ENCODE measurements around the gene RAI1.

RAI1 gene

GRCh38 chr17:17711641-17712162 is 30.4 kb downstream of the RAI1 start:
- Mint-ChIP-seq H3K4me1 (peaks cover 36% of the 10 kb centered on the region), H3K27me3 (no peaks in the 10 kb centered on the region), H3K4me3 (no peak overlapping the region), H3K36me3 (ENCODE audit: insufficient read depth) (peaks cover 2% of the 10 kb centered on the region), H3K27ac (ENCODE audit: low read depth) (no peak overlapping the region), H3K9me3 (no peaks in the 10 kb centered on the region)
- DNase-seq (ENCODE audit: low spot score in 2 of 2) (no peak), ATAC-seq (replicated peaks; ENCODE audit: extremely low read depth, poor library complexity, severe bottlenecking) (no peak)

- Mint-ChIP-seq H3K36me3 (ENCODE audit: insufficient read depth) (peaks cover 4% of the 10 kb centered on the region), H3K4me3 (no peak overlapping the region), H3K27ac (ENCODE audit: low read depth) (peak overlapping the region; percentile 40), H3K4me1 (peaks cover 39% of the 10 kb centered on the region), H3K27me3 (no peaks in the 10 kb centered on the region), H3K9me3 (no peaks in the 10 kb centered on the region)
- DNase-seq (ENCODE audit: low spot score in 2 of 2) (no peak), ATAC-seq (replicated peaks; ENCODE audit: extremely low read depth, poor library complexity, severe bottlenecking) (no peak)
These were observed 31.1 kb downstream of the RAI1 start for GRCh38 chr17:17712268-17712924.

GRCh38 chr17:17713839-17714238 is 32.6 kb downstream of the RAI1 start:
- H3K4me1 Mint-ChIP-seq = peaks cover 40% of the 10 kb centered on the region
- H3K27ac Mint-ChIP-seq (ENCODE audit: low read depth) = no peak overlapping the region
- ATAC-seq (replicated peaks; ENCODE audit: extremely low read depth, poor library complexity, severe bottlenecking) = no peak
- no peaks in the 10 kb centered on the region for H3K27me3 Mint-ChIP-seq
- DNase-seq (ENCODE audit: low spot score in 2 of 2) = no peak
- no peaks in the 10 kb centered on the region for H3K9me3 Mint-ChIP-seq
- peaks cover 8% of the 10 kb centered on the region for H3K36me3 Mint-ChIP-seq (ENCODE audit: insufficient read depth)
- no peak overlapping the region for H3K4me3 Mint-ChIP-seq

GRCh38 chr17:17714261-17714866 is 33.1 kb downstream of the RAI1 start:
- ATAC-seq (replicated peaks; ENCODE audit: extremely low read depth, poor library complexity, severe bottlenecking) = no peak
- DNase-seq (ENCODE audit: low spot score in 2 of 2) = no peak
- no peaks in the 10 kb centered on the region for H3K9me3 Mint-ChIP-seq
- H3K4me3 Mint-ChIP-seq = no peak overlapping the region
- H3K4me1 Mint-ChIP-seq = peaks cover 45% of the 10 kb centered on the region
- no peak overlapping the region for H3K27ac Mint-ChIP-seq (ENCODE audit: low read depth)
- H3K27me3 Mint-ChIP-seq = no peaks in the 10 kb centered on the region
- peaks cover 8% of the 10 kb centered on the region for H3K36me3 Mint-ChIP-seq (ENCODE audit: insufficient read depth)

GRCh38 chr17:17714879-17715278 is 33.6 kb downstream of the RAI1 start:
- no peak overlapping the region for H3K4me3 Mint-ChIP-seq
- peaks cover 48% of the 10 kb centered on the region for H3K4me1 Mint-ChIP-seq
- peaks cover 8% of the 10 kb centered on the region for H3K36me3 Mint-ChIP-seq (ENCODE audit: insufficient read depth)
- ATAC-seq (replicated peaks; ENCODE audit: extremely low read depth, poor library complexity, severe bottlenecking) = no peak
- no peak for DNase-seq (ENCODE audit: low spot score in 2 of 2)
- no peaks in the 10 kb centered on the region for H3K9me3 Mint-ChIP-seq
- H3K27me3 Mint-ChIP-seq = no peaks in the 10 kb centered on the region
- H3K27ac Mint-ChIP-seq (ENCODE audit: low read depth) = no peak overlapping the region

- no peak overlapping the region for H3K4me3 Mint-ChIP-seq
- DNase-seq (ENCODE audit: low spot score in 2 of 2) = no peak
- H3K27ac Mint-ChIP-seq (ENCODE audit: low read depth) = no peak overlapping the region
- H3K27me3 Mint-ChIP-seq = no peaks in the 10 kb centered on the region
- H3K4me1 Mint-ChIP-seq = peaks cover 56% of the 10 kb centered on the region
- H3K36me3 Mint-ChIP-seq (ENCODE audit: insufficient read depth) = peaks cover 10% of the 10 kb centered on the region
- H3K9me3 Mint-ChIP-seq = no peaks in the 10 kb centered on the region
- no peak for ATAC-seq (replicated peaks; ENCODE audit: extremely low read depth, poor library complexity, severe bottlenecking)
These were observed 35.7 kb downstream of the RAI1 start for GRCh38 chr17:17716837-17717523.

- Mint-ChIP-seq H3K4me1 (peaks cover 58% of the 10 kb centered on the region), H3K36me3 (ENCODE audit: insufficient read depth) (peaks cover 14% of the 10 kb centered on the region), H3K4me3 (no peak overlapping the region), H3K9me3 (no peaks in the 10 kb centered on the region), H3K27me3 (peaks cover 8% of the 10 kb centered on the region), H3K27ac (ENCODE audit: low read depth) (no peak overlapping the region)
- ATAC-seq (replicated peaks; ENCODE audit: extremely low read depth, poor library complexity, severe bottlenecking) (no peak), DNase-seq (ENCODE audit: low spot score in 2 of 2) (no peak)
These were observed 37.0 kb downstream of the RAI1 start for GRCh38 chr17:17718251-17718650.

GRCh38 chr17:17719199-17719940 is 38.1 kb downstream of the RAI1 start:
- Mint-ChIP-seq H3K4me3 (no peak overlapping the region), H3K4me1 (peaks cover 69% of the 10 kb centered on the region), H3K36me3 (ENCODE audit: insufficient read depth) (peaks cover 17% of the 10 kb centered on the region), H3K27me3 (peaks cover 12% of the 10 kb centered on the region), H3K27ac (ENCODE audit: low read depth) (peak overlapping the region; percentile 54), H3K9me3 (no peaks in the 10 kb centered on the region)
- DNase-seq (ENCODE audit: low spot score in 2 of 2) (no peak), ATAC-seq (replicated peaks; ENCODE audit: extremely low read depth, poor library complexity, severe bottlenecking) (no peak)

GRCh38 chr17:17719966-17720543 is 38.8 kb downstream of the RAI1 start:
- Mint-ChIP-seq H3K4me3 (no peak overlapping the region), H3K27me3 (peaks cover 12% of the 10 kb centered on the region), H3K36me3 (ENCODE audit: insufficient read depth) (peaks cover 17% of the 10 kb centered on the region), H3K9me3 (no peaks in the 10 kb centered on the region), H3K27ac (ENCODE audit: low read depth) (no peak overlapping the region), H3K4me1 (peaks cover 67% of the 10 kb centered on the region)
- DNase-seq (ENCODE audit: low spot score in 2 of 2) = no peak
- ATAC-seq (replicated peaks; ENCODE audit: extremely low read depth, poor library complexity, severe bottlenecking) = no peak

- DNase-seq (ENCODE audit: low spot score in 2 of 2) (no peak), ATAC-seq (replicated peaks; ENCODE audit: extremely low read depth, poor library complexity, severe bottlenecking) (no peak)
- peaks cover 12% of the 10 kb centered on the region for H3K27me3 Mint-ChIP-seq
- peaks cover 55% of the 10 kb centered on the region for H3K4me1 Mint-ChIP-seq
- H3K9me3 Mint-ChIP-seq = no peaks in the 10 kb centered on the region
- H3K4me3 Mint-ChIP-seq = peak overlapping the region; percentile 87
- H3K36me3 Mint-ChIP-seq (ENCODE audit: insufficient read depth) = peaks cover 15% of the 10 kb centered on the region
- no peak overlapping the region for H3K27ac Mint-ChIP-seq (ENCODE audit: low read depth)
These were observed 39.9 kb downstream of the RAI1 start for GRCh38 chr17:17721140-17721668.

- no peaks in the 10 kb centered on the region for H3K9me3 Mint-ChIP-seq
- H3K27me3 Mint-ChIP-seq = peaks cover 12% of the 10 kb centered on the region
- DNase-seq (ENCODE audit: low spot score in 2 of 2) (no peak), ATAC-seq (replicated peaks; ENCODE audit: extremely low read depth, poor library complexity, severe bottlenecking) (no peak)
- H3K36me3 Mint-ChIP-seq (ENCODE audit: insufficient read depth) = peaks cover 13% of the 10 kb centered on the region
- peaks cover 49% of the 10 kb centered on the region for H3K4me1 Mint-ChIP-seq
- peak overlapping the region; percentile 87 for H3K4me3 Mint-ChIP-seq
- no peak overlapping the region for H3K27ac Mint-ChIP-seq (ENCODE audit: low read depth)
These were observed 41.0 kb downstream of the RAI1 start for GRCh38 chr17:17722081-17722905.
